HCT116 (cell line): ENCODE measurements around the gene LHX4. TPM values are rescaled to one million over a fixed set of nuclear protein-coding genes. Genes with fewer than 3 reads are reported as not detected.

Experiments used
- ATAC-seq: fragments of 200-7000 bp; cut with Tn5 transposase; 2 replicates; pipeline ENCODE4 v1.9.1; 2020; ENCODE audit warnings: mild to moderate bottlenecking, moderate library complexity
- BruUV-seq: library from RNA; stranded (reverse); fragments of 400-500 nt; replicated peaks from 2 replicates; lab custom pipeline; 2021; lab: Mats Ljungman, UMichigan
- CTCF ChIA-PET: fragments of 300-600 bp; sonication (Branson Sonifier 250); formaldehyde crosslinking; loops from one replicate; lab custom pipeline; 2021; ENCODE audit warnings: antibody characterized with exemption; lab: Charles Lee
- POLR2A ChIA-PET: fragments of 300-600, 350-600 bp; sonication (Branson Sonifier 250); formaldehyde crosslinking; loops from one replicate; lab custom pipeline; 2021; ENCODE audit warnings: antibody characterized with exemption; lab: Charles Lee
- RAD21 ChIA-PET, 2 experiments: fragments of 300-600 bp; sonication (Branson Sonifier 250); formaldehyde crosslinking; loops; one replicate each; lab custom pipeline; 2023; ENCODE audit warnings: low total read pairs in 2 of 2; ENCODE audit not compliant: uncharacterized antibody in 2 of 2, unreplicated experiment in 2 of 2, low non-redundant PET in 1 of 2; lab: Charles Lee
- DNase-seq: peaks from one replicate; pipeline ENCODE4 v3.0.0-alpha.2; 2010; ENCODE audit warnings: low read depth, low spot score
- H2AFZ ChIP-seq: fragments of 200-600 bp; shearing (Covaris generic), sonication (generic); 2 replicates; pipeline ENCODE4 v1.6.1; 2017; ENCODE audit warnings: low read depth, mixed run types, mixed read lengths, antibody characterized with exemption, low read length; ENCODE audit not compliant: poor library complexity, severe bottlenecking
- H3K27ac ChIP-seq: 2 replicates; pipeline ENCODE4 v1.5.1; 2012; ENCODE audit warnings: low read depth, low read length
- H3K27me3 ChIP-seq: fragments of 200-600 bp; sonication (generic); 2 replicates; pipeline ENCODE4 v1.6.1; 2016; ENCODE audit warnings: mixed run types, low read length, mixed read lengths; ENCODE audit not compliant: insufficient read depth
- H3K36me3 ChIP-seq, 2 experiments: fragments of 200-500 bp in 1 of 2; fragments of 200-600 bp in 1 of 2; sonication (Bioruptor generic) in 1 of 2; sonication (generic) in 1 of 2; 2 replicates each; pipeline versions ENCODE4 v1.5.1 to v1.6.1; 2014 to 2016; ENCODE audit warnings: low read length in 2 of 2, inconsistent platforms in 1 of 2, mixed read lengths in 1 of 2, mixed run types in 1 of 2; ENCODE audit not compliant: insufficient read depth in 2 of 2, control insufficient read depth in 1 of 2
- H3K4me1 ChIP-seq, 2 experiments: fragments of 200-600 bp in 1 of 2; sonication (generic) in 1 of 2; 2 replicates each; pipeline versions ENCODE4 v1.5.1 to v1.6.1; 2012 to 2017; ENCODE audit warnings: low read length in 2 of 2, inconsistent platforms in 1 of 2, mild to moderate bottlenecking in 1 of 2, mixed read lengths in 1 of 2, mixed run types in 1 of 2, moderate library complexity in 1 of 2; ENCODE audit not compliant: insufficient read depth in 2 of 2, control insufficient read depth in 1 of 2
- H3K4me2 ChIP-seq: fragments of 200-600 bp; sonication (generic); 2 replicates; pipeline ENCODE4 v1.6.1; 2017; ENCODE audit warnings: mixed run types, low read length, mixed read lengths
- H3K4me3 ChIP-seq, 2 experiments: fragments of 200-600 bp in 1 of 2; sonication (generic) in 1 of 2; replicated peaks in 1 of 2; 2 replicates each; pipeline ENCODE4 v1.5.1; 2011 to 2016; ENCODE audit warnings: low read length in 2 of 2, control low read depth in 1 of 2, low read depth in 1 of 2, mild to moderate bottlenecking in 1 of 2, mixed read lengths in 1 of 2, mixed run types in 1 of 2
- H3K79me2 ChIP-seq: fragments of 200-600 bp; sonication (generic); 2 replicates; pipeline ENCODE4 v1.6.1; 2017; ENCODE audit warnings: mild to moderate bottlenecking, mixed run types, low read length, moderate library complexity, mixed read lengths; ENCODE audit not compliant: insufficient read depth
- H3K9ac ChIP-seq: fragments of 200-600 bp; sonication (generic); 2 replicates; pipeline ENCODE4 v1.6.1; 2016; ENCODE audit warnings: low read length, mixed read lengths
- H3K9me2 ChIP-seq: fragments of 200-600 bp; sonication (generic), shearing (Covaris generic); 2 replicates; pipeline ENCODE4 v1.6.1; 2017; ENCODE audit warnings: mixed run types, mild to moderate bottlenecking, moderate library complexity; ENCODE audit not compliant: insufficient read depth
- H3K9me3 ChIP-seq, 2 experiments: fragments of 200-500 bp in 1 of 2; fragments of 200-600 bp in 1 of 2; sonication (Bioruptor generic) in 1 of 2; sonication (generic) in 1 of 2; 2 replicates each; pipeline ENCODE4 v1.6.1; 2014 to 2017; ENCODE audit warnings: low read length in 2 of 2, mixed read lengths in 2 of 2, inconsistent platforms in 1 of 2, low read depth in 1 of 2, mild to moderate bottlenecking in 1 of 2, mixed run types in 1 of 2, moderate library complexity in 1 of 2; ENCODE audit not compliant: control insufficient read depth in 1 of 2, insufficient read depth in 1 of 2
- H4K20me1 ChIP-seq: fragments of 200-600 bp; sonication (generic), shearing (Covaris generic); 2 replicates; pipeline ENCODE4 v1.6.1; 2017; ENCODE audit warnings: mixed run types, mild to moderate bottlenecking, moderate library complexity; ENCODE audit not compliant: insufficient read depth
- CBX3 ChIP-seq: IDR thresholded peaks from 2 replicates; pipeline ENCODE4 v1.6.1; 2012; ENCODE audit warnings: low read depth
- EGR1 ChIP-seq: IDR thresholded peaks from 2 replicates; pipeline ENCODE4 v1.6.1; 2012; ENCODE audit warnings: low read depth
- EZH2 ChIP-seq: fragments of 200-600 bp; sonication (generic); IDR thresholded peaks from 2 replicates; pipeline ENCODE4 v1.6.1; 2017; ENCODE audit warnings: antibody characterized with exemption, mixed run types
- EZH2phosphoT487 ChIP-seq: fragments of 200-600 bp; IDR thresholded peaks from 2 replicates; pipeline ENCODE4 v1.6.1; 2018; ENCODE audit warnings: antibody characterized with exemption, borderline replicate concordance
- FOSL1 ChIP-seq: IDR thresholded peaks from 2 replicates; pipeline ENCODE4 v1.6.1; 2012; ENCODE audit warnings: low read depth
- JUND ChIP-seq: IDR thresholded peaks from 2 replicates; pipeline ENCODE4 v1.6.1; 2012
- POLR2A ChIP-seq: IDR thresholded peaks from 2 replicates; pipeline ENCODE4 v1.7.0; 2011; ENCODE audit warnings: borderline replicate concordance; ENCODE audit not compliant: insufficient read depth, insufficient read length; ENCODE audit errors: extremely low read depth
- POLR2AphosphoS5 ChIP-seq: IDR thresholded peaks from 2 replicates; pipeline ENCODE4 v1.6.1; 2011; ENCODE audit warnings: mild to moderate bottlenecking, low read depth, low read length, moderate library complexity
- RAD21 ChIP-seq: IDR thresholded peaks from 2 replicates; pipeline ENCODE4 v1.6.1; 2012; ENCODE audit warnings: low read depth, mild to moderate bottlenecking
- SIN3A ChIP-seq: IDR thresholded peaks from 2 replicates; pipeline ENCODE4 v1.6.1; 2012; ENCODE audit warnings: low read depth
- SP1 ChIP-seq: IDR thresholded peaks from 2 replicates; pipeline ENCODE4 v1.6.1; 2012; ENCODE audit warnings: low read depth
- TCF7L2 ChIP-seq: IDR thresholded peaks from 2 replicates; pipeline ENCODE4 v1.7.0; 2011; ENCODE audit warnings: borderline replicate concordance, inconsistent platforms; ENCODE audit not compliant: insufficient read depth, insufficient read length; ENCODE audit errors: extremely low read depth
- YY1 ChIP-seq: IDR thresholded peaks from 2 replicates; pipeline ENCODE4 v1.6.1; 2011; ENCODE audit warnings: low read length, low read depth, moderate library complexity, mild to moderate bottlenecking; ENCODE audit not compliant: insufficient replicate concordance; ENCODE audit errors: extremely low read depth
- ZFX ChIP-seq: fragments of 450-650 bp; IDR thresholded peaks from 2 replicates; pipeline ENCODE4 v1.6.1; 2017
- intact Hi-C: fragments of 100-400 bp; cut with micrococcal nuclease; formaldehyde crosslinking; loops from 2 replicates; pipeline ENCODE4 v1.10.0; 2022
- total RNA-seq: library from RNA; stranded (reverse); gene quantifications from one replicate; pipeline ENCODE4 v1.2.1, GENCODE V29; 2021; ENCODE audit not compliant: unreplicated experiment
- TF ChIP-seq, protein P1 (sequence below): IDR thresholded peaks from 2 replicates; pipeline ENCODE4 v1.6.1; 2011; ENCODE audit warnings: mild to moderate bottlenecking, low read length, moderate library complexity; ENCODE audit not compliant: insufficient replicate concordance; ENCODE audit errors: extremely low read depth
- TF ChIP-seq, protein P2 (sequence below): IDR thresholded peaks from 2 replicates; pipeline ENCODE4 v1.6.1; 2012
- TF ChIP-seq, protein P3 (sequence below): IDR thresholded peaks from 2 replicates; pipeline ENCODE4 v1.6.1; 2012
- TF ChIP-seq, protein P4 (sequence below), 3 experiments: fragments of 200-600 bp in 1 of 3; sonication (generic) in 1 of 3; IDR thresholded peaks in 2 of 3; conservative IDR thresholded peaks in 1 of 3; 2 replicates each; pipeline ENCODE4 v1.5.1; 2012 to 2017; ENCODE audit warnings: low read depth in 2 of 3, low read length in 2 of 3, antibody characterized with exemption in 1 of 3, borderline replicate concordance in 1 of 3, control low read depth in 1 of 3, mild to moderate bottlenecking in 1 of 3, mixed read lengths in 1 of 3, mixed run types in 1 of 3, moderate library complexity in 1 of 3; ENCODE audit not compliant: insufficient read depth in 1 of 3

Gene LHX4
- total RNA-seq, 1 experiment from 2014 or later: 0.44 TPM

DNA sequence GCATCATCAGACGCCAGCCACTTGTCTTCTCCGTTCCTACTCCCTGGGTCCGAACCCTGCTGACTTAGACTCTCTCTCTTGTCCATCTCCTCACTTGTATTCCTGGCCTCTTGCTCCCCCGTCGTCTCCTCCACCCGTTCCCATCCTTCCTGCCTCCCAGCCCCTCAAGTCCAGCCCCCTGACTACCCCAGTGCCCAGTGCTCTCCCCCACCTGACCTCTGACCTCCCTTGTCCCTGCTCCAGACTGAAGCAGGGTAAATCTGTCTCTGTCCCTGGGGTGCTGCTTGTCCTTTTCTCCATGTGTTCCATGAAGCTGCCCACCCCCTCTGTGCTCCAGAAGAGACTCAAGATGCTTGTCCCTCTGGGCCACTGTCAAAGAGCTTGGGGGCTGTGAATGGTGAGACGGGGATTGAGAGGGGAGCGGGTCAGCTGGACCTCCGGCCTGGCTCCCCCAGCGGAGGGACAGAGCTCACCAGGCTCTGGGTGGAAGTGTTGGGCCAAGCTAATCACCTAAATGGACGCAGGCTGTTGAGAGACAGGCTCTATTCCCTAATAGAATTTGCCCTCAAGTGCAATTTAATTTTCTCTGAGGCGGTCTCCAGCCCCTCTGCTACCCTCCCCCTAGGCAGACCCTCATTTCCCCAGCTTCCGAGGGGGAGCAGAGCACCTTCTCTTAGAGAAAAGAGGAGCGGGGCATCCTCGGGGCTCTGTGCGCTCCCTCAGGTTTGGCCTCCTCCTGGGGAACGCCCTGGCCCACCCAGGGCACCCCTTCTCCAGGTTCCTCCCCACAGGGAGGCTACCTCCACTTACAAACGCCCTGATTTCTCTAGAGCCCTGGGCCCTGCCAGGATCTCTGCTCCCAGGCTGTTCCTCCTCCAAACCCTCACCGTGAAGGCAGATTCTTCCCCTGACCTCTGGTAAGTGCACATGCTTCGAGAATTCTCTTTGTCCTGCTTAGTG, 11.0 kb upstream of the LHX4 start:
- H3K4me2 ChIP-seq: no peak overlapping the region

More for the DNA sequence above, 11.0 kb upstream of the LHX4 start:
- Histone ChIP-seq H4K20me1 (no peaks in the 10 kb centered on the region), H3K4me3 (no peak overlapping the region), H3K27me3 (peaks cover 6% of the 10 kb centered on the region), H3K27ac (no peak overlapping the region), H3K9ac (no peak overlapping the region), H3K4me1 (no peaks in the 10 kb centered on the region), H3K79me2 (no peaks in the 10 kb centered on the region), H3K9me3 (no peaks in the 10 kb centered on the region), H3K36me3 (no peaks in the 10 kb centered on the region), H3K9me2 (no peaks in the 10 kb centered on the region), H2AFZ (no peak overlapping the region)
- CTCF ChIA-PET: no interaction called here
- ATAC-seq: no peak
- intact Hi-C loops: no loop called here
- no TSS peak for BruUV-seq
- POLR2A ChIA-PET: interaction anchor here (0.6 kb wide), 1 partner anchor 12 kb away, joined by 3 read pairs; no protein-coding TSS in a partner anchor
- TF ChIP-seq EGR1 (no peak), EZH2phosphoT487 (no peak), TCF7L2 (no peak), RAD21 (no peak), EZH2 (no peak), ZFX (no peak), CBX3 (no peak), JUND (no peak), SP1 (no peak), POLR2A (no peak), FOSL1 (no peak), SIN3A (no peak), YY1 (no peak), POLR2AphosphoS5 (no peak)
- TF ChIP-seq, protein P1, sequence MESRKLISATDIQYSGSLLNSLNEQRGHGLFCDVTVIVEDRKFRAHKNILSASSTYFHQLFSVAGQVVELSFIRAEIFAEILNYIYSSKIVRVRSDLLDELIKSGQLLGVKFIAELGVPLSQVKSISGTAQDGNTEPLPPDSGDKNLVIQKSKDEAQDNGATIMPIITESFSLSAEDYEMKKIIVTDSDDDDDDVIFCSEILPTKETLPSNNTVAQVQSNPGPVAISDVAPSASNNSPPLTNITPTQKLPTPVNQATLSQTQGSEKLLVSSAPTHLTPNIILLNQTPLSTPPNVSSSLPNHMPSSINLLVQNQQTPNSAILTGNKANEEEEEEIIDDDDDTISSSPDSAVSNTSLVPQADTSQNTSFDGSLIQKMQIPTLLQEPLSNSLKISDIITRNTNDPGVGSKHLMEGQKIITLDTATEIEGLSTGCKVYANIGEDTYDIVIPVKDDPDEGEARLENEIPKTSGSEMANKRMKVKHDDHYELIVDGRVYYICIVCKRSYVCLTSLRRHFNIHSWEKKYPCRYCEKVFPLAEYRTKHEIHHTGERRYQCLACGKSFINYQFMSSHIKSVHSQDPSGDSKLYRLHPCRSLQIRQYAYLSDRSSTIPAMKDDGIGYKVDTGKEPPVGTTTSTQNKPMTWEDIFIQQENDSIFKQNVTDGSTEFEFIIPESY: no peak
- TF ChIP-seq, protein P2, sequence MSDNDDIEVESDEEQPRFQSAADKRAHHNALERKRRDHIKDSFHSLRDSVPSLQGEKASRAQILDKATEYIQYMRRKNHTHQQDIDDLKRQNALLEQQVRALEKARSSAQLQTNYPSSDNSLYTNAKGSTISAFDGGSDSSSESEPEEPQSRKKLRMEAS: no peak
- TF ChIP-seq, protein P3, sequence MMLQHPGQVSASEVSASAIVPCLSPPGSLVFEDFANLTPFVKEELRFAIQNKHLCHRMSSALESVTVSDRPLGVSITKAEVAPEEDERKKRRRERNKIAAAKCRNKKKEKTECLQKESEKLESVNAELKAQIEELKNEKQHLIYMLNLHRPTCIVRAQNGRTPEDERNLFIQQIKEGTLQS: no peak
- TF ChIP-seq, protein P4, sequence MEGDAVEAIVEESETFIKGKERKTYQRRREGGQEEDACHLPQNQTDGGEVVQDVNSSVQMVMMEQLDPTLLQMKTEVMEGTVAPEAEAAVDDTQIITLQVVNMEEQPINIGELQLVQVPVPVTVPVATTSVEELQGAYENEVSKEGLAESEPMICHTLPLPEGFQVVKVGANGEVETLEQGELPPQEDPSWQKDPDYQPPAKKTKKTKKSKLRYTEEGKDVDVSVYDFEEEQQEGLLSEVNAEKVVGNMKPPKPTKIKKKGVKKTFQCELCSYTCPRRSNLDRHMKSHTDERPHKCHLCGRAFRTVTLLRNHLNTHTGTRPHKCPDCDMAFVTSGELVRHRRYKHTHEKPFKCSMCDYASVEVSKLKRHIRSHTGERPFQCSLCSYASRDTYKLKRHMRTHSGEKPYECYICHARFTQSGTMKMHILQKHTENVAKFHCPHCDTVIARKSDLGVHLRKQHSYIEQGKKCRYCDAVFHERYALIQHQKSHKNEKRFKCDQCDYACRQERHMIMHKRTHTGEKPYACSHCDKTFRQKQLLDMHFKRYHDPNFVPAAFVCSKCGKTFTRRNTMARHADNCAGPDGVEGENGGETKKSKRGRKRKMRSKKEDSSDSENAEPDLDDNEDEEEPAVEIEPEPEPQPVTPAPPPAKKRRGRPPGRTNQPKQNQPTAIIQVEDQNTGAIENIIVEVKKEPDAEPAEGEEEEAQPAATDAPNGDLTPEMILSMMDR (IDR thresholded peaks at IDR 0.05 in 2 of 3, conservative IDR thresholded peaks at IDR 0.05 in 1 of 3; ENCODE audit: borderline replicate concordance in 1 of 3, insufficient read depth in 1 of 3, low read depth in 2 of 3, low read length in 2 of 3): no peak
- TF ChIP-seq, all 23 proteins: peak for 0
- no peak for DNase-seq
- RAD21 ChIA-PET: no interaction called here
